ENCODE results near the gene MYBPHL. TPM values are rescaled to one million over a fixed set of nuclear protein-coding genes. Genes with fewer than 3 reads are reported as not detected.

The MYBPHL gene
- polyA plus RNA-seq, 1 of the 3 experiments (the other 2 are of a cell fraction) = 0.07 TPM

- H3K79me2 ChIP-seq (ENCODE audit: insufficient read depth) = no peaks in the 10 kb centered on the region
- no peak overlapping the region for H3K9ac ChIP-seq
- POLR2A ChIA-PET = no interaction called here
- H3F3A ChIP-seq (replicated peaks; ENCODE audit: insufficient read depth) = no peaks in the 10 kb centered on the region
- TF ChIP-seq GATA2 (CRISPR knock-in tag; IDR thresholded peaks at IDR 0.05) (no peak), ELF1 (IDR thresholded peaks at IDR 0.05) (no peak), MXI1 (IDR thresholded peaks at IDR 0.05; ENCODE audit: low read depth, low read length) (no peak), TAF1 (IDR thresholded peaks at IDR 0.05; ENCODE audit: borderline replicate concordance, low read depth, low read length) (no peak), ZBTB33 (IDR thresholded peaks at IDR 0.05; ENCODE audit: borderline replicate concordance, low read depth) (no peak), USF2 (IDR thresholded peaks at IDR 0.05; ENCODE audit: borderline replicate concordance, low read depth, low read length) (no peak), MEF2A (IDR thresholded peaks at IDR 0.05; ENCODE audit: borderline replicate concordance, low read depth) (no peak), NFIC (IDR thresholded peaks at IDR 0.05; ENCODE audit: borderline replicate concordance) (no peak), FOXM1 (IDR thresholded peaks at IDR 0.05; ENCODE audit: low read depth) (no peak), RFX5 (IDR thresholded peaks at IDR 0.05; ENCODE audit: low read length) (no peak)
- no peak overlapping the region for H2AFZ ChIP-seq (ENCODE audit: low read depth)
- no peaks in the 10 kb centered on the region for H3K4me1 ChIP-seq (ENCODE audit: control insufficient read depth in 1 of 2, insufficient read depth in 2 of 2, low read depth in 1 of 2, low read length in 1 of 2)
- H3K9me3 ChIP-seq = no peaks in the 10 kb centered on the region
- H4K20me1 ChIP-seq (ENCODE audit: insufficient read depth) = no peaks in the 10 kb centered on the region
- no peaks in the 10 kb centered on the region for H3K9me2 ChIP-seq
- peaks cover 6 to 21% of the 10 kb centered on the region in 2 experiments for H3K36me3 ChIP-seq (replicated peaks in 1 of 2; ENCODE audit: control insufficient read depth in 1 of 2, insufficient read depth in 2 of 2, low read length in 1 of 2)
- H3K4me3 ChIP-seq (ENCODE audit: low read depth in 2 of 2, low read length in 1 of 2) = no peak overlapping the region
- no peak for DNase-seq
- H3K27me3 ChIP-seq (ENCODE audit: insufficient read depth) = no peaks in the 10 kb centered on the region
- H3K27ac ChIP-seq (ENCODE audit: low read depth in 2 of 2, low read length in 1 of 2) = no peak overlapping the region
- CTCF ChIA-PET = interaction anchor here (0.8 to 1.4 kb wide), 2 partner anchors 33 to 181 kb away, joined by 3 read pairs; no protein-coding TSS in a partner anchor
- WGBS (ENCODE audit: low lambda C conversion rate) = 97% methylated on average over 5 of the region's 5 CpGs
- no peak overlapping the region for H3K4me2 ChIP-seq
Observed at GRCh38 chr1:109351457-109351856, 44.6 kb upstream of the MYBPHL start.

DNA sequence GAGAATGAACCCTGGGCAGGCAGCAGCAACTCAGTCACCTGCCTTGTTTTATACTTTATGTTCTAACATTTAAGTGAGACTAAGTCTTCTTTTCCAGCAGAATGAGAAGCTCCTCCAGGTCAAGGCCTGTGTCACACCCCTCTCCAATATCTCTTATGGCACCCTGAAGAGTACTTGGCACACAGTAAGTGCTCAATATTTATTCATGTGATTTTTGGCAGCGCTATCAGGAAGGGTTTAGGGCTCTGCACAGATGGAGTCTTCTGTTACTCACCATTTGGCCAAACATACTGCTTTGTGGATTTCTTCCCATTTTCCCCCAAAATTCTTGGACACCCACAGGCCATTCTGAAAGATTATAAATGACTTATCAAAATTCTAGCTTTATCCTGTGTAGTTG is 43.8 kb upstream of the MYBPHL start:
- ChIA-PET POLR2A (no interaction called here), CTCF (interaction anchor here (1.4 to 1.9 kb wide), 2 partner anchors 48 to 182 kb away, joined by 3 to 6 read pairs; partner anchors contain the start of gene SORT1)
- H2AFZ ChIP-seq (ENCODE audit: low read depth) = no peak overlapping the region
- H3K4me3 ChIP-seq (ENCODE audit: low read depth in 2 of 2, low read length in 1 of 2) = no peak overlapping the region
- WGBS (ENCODE audit: low lambda C conversion rate) = 86% methylated on average over 1 of the region's 1 CpG
- H3K79me2 ChIP-seq (ENCODE audit: insufficient read depth) = no peaks in the 10 kb centered on the region
- H4K20me1 ChIP-seq (ENCODE audit: insufficient read depth) = no peaks in the 10 kb centered on the region
- no peak overlapping the region for H3K9ac ChIP-seq
- no peaks in the 10 kb centered on the region for H3K9me3 ChIP-seq
- no peaks in the 10 kb centered on the region for H3K4me1 ChIP-seq (ENCODE audit: control insufficient read depth in 1 of 2, insufficient read depth in 2 of 2, low read depth in 1 of 2, low read length in 1 of 2)
- no peak for DNase-seq
- no peaks in the 10 kb centered on the region for H3F3A ChIP-seq (replicated peaks; ENCODE audit: insufficient read depth)
- no peaks in the 10 kb centered on the region for H3K9me2 ChIP-seq
- H3K4me2 ChIP-seq = no peak overlapping the region
- H3K27me3 ChIP-seq (ENCODE audit: insufficient read depth) = no peaks in the 10 kb centered on the region
- H3K27ac ChIP-seq (ENCODE audit: low read depth in 2 of 2, low read length in 1 of 2) = no peak overlapping the region
- peaks cover 6 to 21% of the 10 kb centered on the region in 2 experiments for H3K36me3 ChIP-seq (replicated peaks in 1 of 2; ENCODE audit: control insufficient read depth in 1 of 2, insufficient read depth in 2 of 2, low read length in 1 of 2)
- no peak for TF ChIP-seq EP300 (IDR thresholded peaks at IDR 0.05; ENCODE audit: borderline replicate concordance in 1 of 2, low read depth in 1 of 2, low read length in 1 of 2)
- TF ChIP-seq RCOR1 (IDR thresholded peaks at IDR 0.05; ENCODE audit: low read length) = no peak
- TF ChIP-seq NFIC (IDR thresholded peaks at IDR 0.05; ENCODE audit: borderline replicate concordance) = no peak
- TF ChIP-seq, protein P1, sequence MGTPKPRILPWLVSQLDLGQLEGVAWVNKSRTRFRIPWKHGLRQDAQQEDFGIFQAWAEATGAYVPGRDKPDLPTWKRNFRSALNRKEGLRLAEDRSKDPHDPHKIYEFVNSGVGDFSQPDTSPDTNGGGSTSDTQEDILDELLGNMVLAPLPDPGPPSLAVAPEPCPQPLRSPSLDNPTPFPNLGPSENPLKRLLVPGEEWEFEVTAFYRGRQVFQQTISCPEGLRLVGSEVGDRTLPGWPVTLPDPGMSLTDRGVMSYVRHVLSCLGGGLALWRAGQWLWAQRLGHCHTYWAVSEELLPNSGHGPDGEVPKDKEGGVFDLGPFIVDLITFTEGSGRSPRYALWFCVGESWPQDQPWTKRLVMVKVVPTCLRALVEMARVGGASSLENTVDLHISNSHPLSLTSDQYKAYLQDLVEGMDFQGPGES (IDR thresholded peaks at IDR 0.05; ENCODE audit: low read depth, low read length) = no peak
- TF ChIP-seq EZH2phosphoT487 (IDR thresholded peaks at IDR 0.05; ENCODE audit: borderline replicate concordance, low read depth) = no peak
- no peak for TF ChIP-seq RAD21 (IDR thresholded peaks at IDR 0.05; ENCODE audit: low read length)
- no peak for TF ChIP-seq ZBTB33 (IDR thresholded peaks at IDR 0.05; ENCODE audit: borderline replicate concordance, low read depth)
- TF ChIP-seq MEF2A (IDR thresholded peaks at IDR 0.05; ENCODE audit: borderline replicate concordance, low read depth) = no peak
- no peak for TF ChIP-seq CHD2 (IDR thresholded peaks at IDR 0.05; ENCODE audit: low read length, partially characterized antibody)
- TF ChIP-seq TEAD4 (IDR thresholded peaks at IDR 0.05; ENCODE audit: borderline replicate concordance, insufficient read depth) = no peak
- no peak for TF ChIP-seq YY1 (IDR thresholded peaks at IDR 0.05; ENCODE audit: low read depth)
- no peak for TF ChIP-seq SIN3A (IDR thresholded peaks at IDR 0.05; ENCODE audit: borderline replicate concordance, low read depth, low read length)
- no peak for TF ChIP-seq FOSL2 (IDR thresholded peaks at IDR 0.05; ENCODE audit: borderline replicate concordance, low read depth)
- no peak for TF ChIP-seq USF2 (IDR thresholded peaks at IDR 0.05; ENCODE audit: borderline replicate concordance, low read depth, low read length)
